ENCODE measurements around the gene KIAA0232. TPM values are rescaled to one million over a fixed set of nuclear protein-coding genes. Genes with fewer than 3 reads are reported as not detected.
"Not testable (repeated sequence)": the region's sequence is repeated elsewhere in the genome, so short reads cannot be mapped to it uniquely, and the experiment has no call there.

The KIAA0232 gene
- total and polyA plus RNA-seq, 4 donors, result 8.9 to 34.4 (median 18.5) TPM

GRCh38 chr4:6905516-6906445 lies 123.3 kb downstream of the KIAA0232 start:
- WGBS, result 61% methylated on average over 13 of the region's 13 CpGs
- Histone ChIP-seq H3K36me3 (ENCODE audit: control insufficient read depth in 4 of 4, insufficient read depth in 3 of 4, low read depth in 1 of 4, low read length in 3 of 4) (no peaks in the 10 kb centered on the region), H3K9ac (ENCODE audit: low read depth in 1 of 2, low read length in 2 of 2) (no peak overlapping the region), H3K4me3 (ENCODE audit: low read depth in 1 of 3, low read length in 3 of 3) (no peak overlapping the region), H3K27me3 (ENCODE audit: control insufficient read depth in 4 of 4, insufficient read depth in 4 of 4, low read length in 3 of 4) (no peaks in the 10 kb centered on the region), H3K9me3 (ENCODE audit: control insufficient read depth in 4 of 4, low read length in 3 of 4) (no peaks in the 10 kb centered on the region), H3K4me1 (ENCODE audit: control insufficient read depth in 4 of 4, insufficient read depth in 4 of 4, low read length in 3 of 4) (peaks cover 6 to 42% (median 24%) of the 10 kb centered on the region in 4 donors), H3K27ac (ENCODE audit: low read depth in 1 of 2, low read length in 2 of 2) (no peak overlapping the region)
- TF ChIP-seq RXRA (IDR thresholded peaks at IDR 0.05), result peak in 1 of 2 donors; percentile 75
- TF ChIP-seq, protein P1, sequence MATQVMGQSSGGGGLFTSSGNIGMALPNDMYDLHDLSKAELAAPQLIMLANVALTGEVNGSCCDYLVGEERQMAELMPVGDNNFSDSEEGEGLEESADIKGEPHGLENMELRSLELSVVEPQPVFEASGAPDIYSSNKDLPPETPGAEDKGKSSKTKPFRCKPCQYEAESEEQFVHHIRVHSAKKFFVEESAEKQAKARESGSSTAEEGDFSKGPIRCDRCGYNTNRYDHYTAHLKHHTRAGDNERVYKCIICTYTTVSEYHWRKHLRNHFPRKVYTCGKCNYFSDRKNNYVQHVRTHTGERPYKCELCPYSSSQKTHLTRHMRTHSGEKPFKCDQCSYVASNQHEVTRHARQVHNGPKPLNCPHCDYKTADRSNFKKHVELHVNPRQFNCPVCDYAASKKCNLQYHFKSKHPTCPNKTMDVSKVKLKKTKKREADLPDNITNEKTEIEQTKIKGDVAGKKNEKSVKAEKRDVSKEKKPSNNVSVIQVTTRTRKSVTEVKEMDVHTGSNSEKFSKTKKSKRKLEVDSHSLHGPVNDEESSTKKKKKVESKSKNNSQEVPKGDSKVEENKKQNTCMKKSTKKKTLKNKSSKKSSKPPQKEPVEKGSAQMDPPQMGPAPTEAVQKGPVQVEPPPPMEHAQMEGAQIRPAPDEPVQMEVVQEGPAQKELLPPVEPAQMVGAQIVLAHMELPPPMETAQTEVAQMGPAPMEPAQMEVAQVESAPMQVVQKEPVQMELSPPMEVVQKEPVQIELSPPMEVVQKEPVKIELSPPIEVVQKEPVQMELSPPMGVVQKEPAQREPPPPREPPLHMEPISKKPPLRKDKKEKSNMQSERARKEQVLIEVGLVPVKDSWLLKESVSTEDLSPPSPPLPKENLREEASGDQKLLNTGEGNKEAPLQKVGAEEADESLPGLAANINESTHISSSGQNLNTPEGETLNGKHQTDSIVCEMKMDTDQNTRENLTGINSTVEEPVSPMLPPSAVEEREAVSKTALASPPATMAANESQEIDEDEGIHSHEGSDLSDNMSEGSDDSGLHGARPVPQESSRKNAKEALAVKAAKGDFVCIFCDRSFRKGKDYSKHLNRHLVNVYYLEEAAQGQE (IDR thresholded peaks at IDR 0.05), result peak; percentile 52
- TF ChIP-seq SP1 (IDR thresholded peaks at IDR 0.05), result no peak
- TF ChIP-seq, protein P2, sequence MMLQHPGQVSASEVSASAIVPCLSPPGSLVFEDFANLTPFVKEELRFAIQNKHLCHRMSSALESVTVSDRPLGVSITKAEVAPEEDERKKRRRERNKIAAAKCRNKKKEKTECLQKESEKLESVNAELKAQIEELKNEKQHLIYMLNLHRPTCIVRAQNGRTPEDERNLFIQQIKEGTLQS (IDR thresholded peaks at IDR 0.05), result no peak
- peak in 1 of 2 donors; percentile 66 for TF ChIP-seq HNF4A (conservative IDR thresholded peaks at IDR 0.05)
- DNase-seq (ENCODE audit: low spot score), result no peak

DNA sequence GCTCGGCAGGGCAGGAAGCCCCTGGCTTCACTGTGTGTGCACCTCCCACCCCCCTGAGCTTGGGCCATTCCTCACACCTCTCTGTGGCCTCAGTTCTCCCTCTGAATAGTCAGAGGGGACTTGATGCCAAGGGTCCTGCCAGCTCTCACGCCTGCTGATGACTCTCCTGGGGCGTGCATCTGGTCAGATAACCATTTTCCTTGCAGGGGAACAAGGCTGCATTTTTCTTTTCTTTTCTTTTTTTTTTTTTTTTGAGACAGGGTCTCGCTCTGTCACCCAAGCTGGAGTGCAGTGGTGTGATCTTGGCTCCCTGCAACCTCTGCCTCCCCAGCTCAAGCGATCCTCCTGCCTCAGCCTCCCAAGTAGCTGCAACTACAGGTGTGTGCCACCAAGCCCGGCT lies 124.0 kb downstream of the KIAA0232 start:
- not testable (repeated sequence) for DNase-seq (ENCODE audit: low spot score); H3K4me3 ChIP-seq (ENCODE audit: low read depth in 1 of 3, low read length in 3 of 3); H3K9ac ChIP-seq (ENCODE audit: low read depth in 1 of 2, low read length in 2 of 2); H3K27ac ChIP-seq (ENCODE audit: low read depth in 1 of 2, low read length in 2 of 2); H3K36me3 ChIP-seq (ENCODE audit: control insufficient read depth in 4 of 4, insufficient read depth in 3 of 4, low read depth in 1 of 4, low read length in 3 of 4); H3K27me3 ChIP-seq (ENCODE audit: control insufficient read depth in 4 of 4, insufficient read depth in 4 of 4, low read length in 3 of 4); H3K9me3 ChIP-seq (ENCODE audit: control insufficient read depth in 4 of 4, low read length in 3 of 4)
- peaks cover 6 to 49% (median 30%) of the 10 kb centered on the region in 4 donors for H3K4me1 ChIP-seq (ENCODE audit: control insufficient read depth in 4 of 4, insufficient read depth in 4 of 4, low read length in 3 of 4)
- WGBS, result 97% methylated on average over 6 of the region's 6 CpGs

- Histone ChIP-seq H3K36me3 (ENCODE audit: control insufficient read depth in 4 of 4, insufficient read depth in 3 of 4, low read depth in 1 of 4, low read length in 3 of 4) (no peaks in the 10 kb centered on the region), H3K27ac (ENCODE audit: low read depth in 1 of 2, low read length in 2 of 2) (peak overlapping the region in 1 of 2 donors; percentile 95), H3K9ac (ENCODE audit: low read depth in 1 of 2, low read length in 2 of 2) (no peak overlapping the region), H3K4me1 (ENCODE audit: control insufficient read depth in 4 of 4, insufficient read depth in 4 of 4, low read length in 3 of 4) (peaks cover 6 to 57% (median 40%) of the 10 kb centered on the region in 4 donors), H3K4me3 (ENCODE audit: low read depth in 1 of 3, low read length in 3 of 3) (no peak overlapping the region), H3K9me3 (ENCODE audit: control insufficient read depth in 4 of 4, low read length in 3 of 4) (no peaks in the 10 kb centered on the region), H3K27me3 (ENCODE audit: control insufficient read depth in 4 of 4, insufficient read depth in 4 of 4, low read length in 3 of 4) (no peaks in the 10 kb centered on the region)
- WGBS, result 62% methylated on average over 22 of the region's 22 CpGs
- DNase-seq (ENCODE audit: low spot score), result no peak
- TF ChIP-seq, protein P3, sequence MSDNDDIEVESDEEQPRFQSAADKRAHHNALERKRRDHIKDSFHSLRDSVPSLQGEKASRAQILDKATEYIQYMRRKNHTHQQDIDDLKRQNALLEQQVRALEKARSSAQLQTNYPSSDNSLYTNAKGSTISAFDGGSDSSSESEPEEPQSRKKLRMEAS (IDR thresholded peaks at IDR 0.05), result no peak
- peak; percentile 27 to 70 for TF ChIP-seq RAD21 (IDR thresholded peaks at IDR 0.05)
- TF ChIP-seq, protein P1 (IDR thresholded peaks at IDR 0.05), result no peak
- TF ChIP-seq, protein P4, sequence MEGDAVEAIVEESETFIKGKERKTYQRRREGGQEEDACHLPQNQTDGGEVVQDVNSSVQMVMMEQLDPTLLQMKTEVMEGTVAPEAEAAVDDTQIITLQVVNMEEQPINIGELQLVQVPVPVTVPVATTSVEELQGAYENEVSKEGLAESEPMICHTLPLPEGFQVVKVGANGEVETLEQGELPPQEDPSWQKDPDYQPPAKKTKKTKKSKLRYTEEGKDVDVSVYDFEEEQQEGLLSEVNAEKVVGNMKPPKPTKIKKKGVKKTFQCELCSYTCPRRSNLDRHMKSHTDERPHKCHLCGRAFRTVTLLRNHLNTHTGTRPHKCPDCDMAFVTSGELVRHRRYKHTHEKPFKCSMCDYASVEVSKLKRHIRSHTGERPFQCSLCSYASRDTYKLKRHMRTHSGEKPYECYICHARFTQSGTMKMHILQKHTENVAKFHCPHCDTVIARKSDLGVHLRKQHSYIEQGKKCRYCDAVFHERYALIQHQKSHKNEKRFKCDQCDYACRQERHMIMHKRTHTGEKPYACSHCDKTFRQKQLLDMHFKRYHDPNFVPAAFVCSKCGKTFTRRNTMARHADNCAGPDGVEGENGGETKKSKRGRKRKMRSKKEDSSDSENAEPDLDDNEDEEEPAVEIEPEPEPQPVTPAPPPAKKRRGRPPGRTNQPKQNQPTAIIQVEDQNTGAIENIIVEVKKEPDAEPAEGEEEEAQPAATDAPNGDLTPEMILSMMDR (IDR thresholded peaks at IDR 0.05; ENCODE audit: low read depth, low read length, missing input control), result peak; percentile 9
Measured at GRCh38 chr4:6907658-6908191, 125.2 kb downstream of the KIAA0232 start.
